Mucosa of descending colon (tissue), 3 donors: ENCODE results near the gene MMP24. TPM values are rescaled to one million over a fixed set of nuclear protein-coding genes. Genes with fewer than 3 reads are reported as not detected.
A peak's percentile ranks its signal among the peaks of the same experiment; 100 is the strongest.

ENCODE experiments used
- ATAC-seq: fragments of 200-7000 bp; cut with Tn5 transposase; one replicate; pipeline ENCODE4 v1.9.1; 2020; ENCODE audit warnings: mild to moderate bottlenecking, moderate library complexity
- DNase-seq, 3 donors: peaks; one replicate each; pipeline ENCODE4 v3.0.0-alpha.2; 2020
- H3K36me3 ChIP-seq: fragments of 200-600 bp; one replicate; pipeline ENCODE4 v1.8.0; 2021; ENCODE audit warnings: low read depth, mild to moderate bottlenecking
- H3K4me1 ChIP-seq: fragments of 200-600 bp; one replicate; pipeline ENCODE4 v1.8.0; 2021; ENCODE audit warnings: low read depth, mild to moderate bottlenecking
- H3K4me3 ChIP-seq: fragments of 200-600 bp; one replicate; pipeline ENCODE4 v1.8.0; 2021; ENCODE audit warnings: mild to moderate bottlenecking
- H3K9me3 ChIP-seq: fragments of 200-600 bp; one replicate; pipeline ENCODE4 v1.8.0; 2021; ENCODE audit warnings: mild to moderate bottlenecking
- CTCF ChIP-seq: fragments of 200-600 bp; IDR thresholded peaks from one replicate; pipeline ENCODE4 v1.8.0; 2022; ENCODE audit warnings: antibody characterized with exemption, mild to moderate bottlenecking
- intact Hi-C, 2 donors: fragments of 100-400 bp; cut with DNase I in 1 of 2; cut with micrococcal nuclease in 1 of 2; formaldehyde crosslinking; loops; one replicate each; pipeline versions ENCODE4 v1.11.0 to v1.11.1; 2022; cut with DNase I, micrococcal nuclease
- total RNA-seq, 3 donors: library from RNA; stranded (reverse); fragmentation: NEBNext Ultra II Directional in 2 of 3; extraction: Animal tissue kit (Norgen Biotek cat#: 25700) in 2 of 3; gene quantifications; one replicate each; pipeline versions ENCODE4 v1.2.1 to v1.2.4, GENCODE V29; 2021 to 2023
- donor health status: DM: no; HTN: no; CAD: no; lungs with moderate emphysema.
- donor health status: DM: no; HTN: no; CAD: no.
- donor health status: DM: no; HTN: yes; CAD: no.

Gene MMP24
- total RNA-seq, 3 donors from 2014 or later: 0.24 to 0.70 (median 0.58) TPM

- Histone ChIP-seq H3K4me3 (no peak overlapping the region), H3K36me3 (no peaks in the 10 kb centered on the region)
These were observed 593 bp downstream of the MMP24 start for GRCh38 chr20:35226884-35227681.

GRCh38 chr20:35232575-35232974 lies 6.1 kb downstream of the MMP24 start:
- ATAC-seq (no peak), DNase-seq (no peak)
- intact Hi-C loops: no loop called here
- Histone ChIP-seq H3K4me1 (no peaks in the 10 kb centered on the region), H3K4me3 (no peak overlapping the region), H3K9me3 (no peaks in the 10 kb centered on the region), H3K36me3 (no peaks in the 10 kb centered on the region)
- TF ChIP-seq CTCF: no peak

More at GRCh38 chr20:35226884-35227681, 593 bp downstream of the MMP24 start:
- intact Hi-C loops: no loop called here
- H3K4me1 ChIP-seq: no peaks in the 10 kb centered on the region
- peak; percentile 74 for ATAC-seq
- H3K9me3 ChIP-seq: no peaks in the 10 kb centered on the region
- no peak for TF ChIP-seq CTCF
- peak in 2 of 3 donors; percentile 29 to 60 for DNase-seq

- H3K36me3 ChIP-seq: no peaks in the 10 kb centered on the region
- no peak for ATAC-seq
- TF ChIP-seq CTCF: no peak
- no peak overlapping the region for H3K4me3 ChIP-seq
- no peak for DNase-seq
- intact Hi-C loops: no loop called here
- H3K4me1 ChIP-seq: no peaks in the 10 kb centered on the region
- H3K9me3 ChIP-seq: no peaks in the 10 kb centered on the region
These were observed 9.4 kb downstream of the MMP24 start for GRCh38 chr20:35235881-35236280.

GRCh38 chr20:35237486-35237885 lies 11.0 kb downstream of the MMP24 start:
- no peak for ATAC-seq
- no peaks in the 10 kb centered on the region for H3K9me3 ChIP-seq
- H3K36me3 ChIP-seq: no peaks in the 10 kb centered on the region
- H3K4me1 ChIP-seq: no peaks in the 10 kb centered on the region
- no peak for TF ChIP-seq CTCF
- no peak for DNase-seq
- intact Hi-C loops: no loop called here
- H3K4me3 ChIP-seq: no peak overlapping the region

GRCh38 chr20:35238170-35238569 lies 11.7 kb downstream of the MMP24 start:
- intact Hi-C loops: no loop called here
- Histone ChIP-seq H3K4me1 (no peaks in the 10 kb centered on the region), H3K4me3 (no peak overlapping the region), H3K36me3 (no peaks in the 10 kb centered on the region), H3K9me3 (no peaks in the 10 kb centered on the region)
- DNase-seq (no peak), ATAC-seq (no peak)
- TF ChIP-seq CTCF: no peak
